Measurements from ENCODE around the gene TMEM200C.

DNA sequence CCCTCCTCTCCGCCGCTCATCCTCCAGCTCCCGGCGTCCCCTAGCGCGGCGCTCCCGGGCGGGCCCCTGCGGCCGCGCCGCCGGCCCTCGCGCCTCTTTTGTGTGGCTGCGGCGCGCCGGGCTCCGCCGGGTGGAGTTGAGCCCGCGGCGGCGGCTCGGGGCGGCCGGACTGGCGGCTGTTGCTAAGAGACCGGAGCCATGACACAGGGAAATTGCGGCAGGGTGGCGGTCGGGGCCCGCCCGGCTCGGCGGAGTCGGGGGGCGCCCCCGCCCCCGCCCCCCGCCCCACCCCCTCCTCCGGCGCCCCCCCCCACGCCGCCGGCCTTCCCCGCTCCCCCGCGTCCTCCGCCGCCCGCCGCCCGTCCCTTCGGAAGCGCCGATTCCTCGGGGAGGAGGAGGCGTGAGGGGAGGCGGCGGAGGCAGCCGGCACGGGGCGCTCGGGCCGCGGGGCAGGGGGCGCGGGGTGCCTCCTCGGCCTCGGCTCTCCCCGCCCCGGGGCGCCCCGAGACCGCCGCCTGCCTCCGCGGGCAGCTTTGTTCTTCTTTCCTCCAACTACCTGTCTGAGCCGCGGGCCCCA is at the start of gene TMEM200C:
- TF ChIP-seq, protein P1, sequence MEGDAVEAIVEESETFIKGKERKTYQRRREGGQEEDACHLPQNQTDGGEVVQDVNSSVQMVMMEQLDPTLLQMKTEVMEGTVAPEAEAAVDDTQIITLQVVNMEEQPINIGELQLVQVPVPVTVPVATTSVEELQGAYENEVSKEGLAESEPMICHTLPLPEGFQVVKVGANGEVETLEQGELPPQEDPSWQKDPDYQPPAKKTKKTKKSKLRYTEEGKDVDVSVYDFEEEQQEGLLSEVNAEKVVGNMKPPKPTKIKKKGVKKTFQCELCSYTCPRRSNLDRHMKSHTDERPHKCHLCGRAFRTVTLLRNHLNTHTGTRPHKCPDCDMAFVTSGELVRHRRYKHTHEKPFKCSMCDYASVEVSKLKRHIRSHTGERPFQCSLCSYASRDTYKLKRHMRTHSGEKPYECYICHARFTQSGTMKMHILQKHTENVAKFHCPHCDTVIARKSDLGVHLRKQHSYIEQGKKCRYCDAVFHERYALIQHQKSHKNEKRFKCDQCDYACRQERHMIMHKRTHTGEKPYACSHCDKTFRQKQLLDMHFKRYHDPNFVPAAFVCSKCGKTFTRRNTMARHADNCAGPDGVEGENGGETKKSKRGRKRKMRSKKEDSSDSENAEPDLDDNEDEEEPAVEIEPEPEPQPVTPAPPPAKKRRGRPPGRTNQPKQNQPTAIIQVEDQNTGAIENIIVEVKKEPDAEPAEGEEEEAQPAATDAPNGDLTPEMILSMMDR (tag by site-specific recombination; IDR thresholded peaks at IDR 0.05) = no peak
- TF ChIP-seq, protein P2, sequence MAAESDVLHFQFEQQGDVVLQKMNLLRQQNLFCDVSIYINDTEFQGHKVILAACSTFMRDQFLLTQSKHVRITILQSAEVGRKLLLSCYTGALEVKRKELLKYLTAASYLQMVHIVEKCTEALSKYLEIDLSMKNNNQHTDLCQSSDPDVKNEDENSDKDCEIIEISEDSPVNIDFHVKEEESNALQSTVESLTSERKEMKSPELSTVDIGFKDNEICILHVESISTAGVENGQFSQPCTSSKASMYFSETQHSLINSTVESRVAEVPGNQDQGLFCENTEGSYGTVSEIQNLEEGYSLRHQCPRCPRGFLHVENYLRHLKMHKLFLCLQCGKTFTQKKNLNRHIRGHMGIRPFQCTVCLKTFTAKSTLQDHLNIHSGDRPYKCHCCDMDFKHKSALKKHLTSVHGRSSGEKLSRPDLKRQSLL (tag by site-specific recombination; IDR thresholded peaks at IDR 0.05) = no peak
- TF ChIP-seq ZBTB1 (tag by site-specific recombination; IDR thresholded peaks at IDR 0.05) (no peak), ZNF544 (tag by site-specific recombination; IDR thresholded peaks at IDR 0.05) (no peak), ZNF24 (tag by site-specific recombination; IDR thresholded peaks at IDR 0.05) (no peak), RBAK (tag by site-specific recombination; IDR thresholded peaks at IDR 0.05) (no peak), ZNF837 (tag by site-specific recombination; IDR thresholded peaks at IDR 0.05) (no peak), ZNF350 (tag by site-specific recombination; IDR thresholded peaks at IDR 0.05) (no peak), ZNF335 (tag by site-specific recombination; conservative IDR thresholded peaks at IDR 0.05) (no peak), ZNF341 (tag by site-specific recombination; IDR thresholded peaks at IDR 0.05; ENCODE audit: low read depth) (no peak), HOXA7 (CRISPR knock-in tag; IDR thresholded peaks at IDR 0.05; ENCODE audit: borderline replicate concordance) (no peak)
- TF ChIP-seq, protein P3, sequence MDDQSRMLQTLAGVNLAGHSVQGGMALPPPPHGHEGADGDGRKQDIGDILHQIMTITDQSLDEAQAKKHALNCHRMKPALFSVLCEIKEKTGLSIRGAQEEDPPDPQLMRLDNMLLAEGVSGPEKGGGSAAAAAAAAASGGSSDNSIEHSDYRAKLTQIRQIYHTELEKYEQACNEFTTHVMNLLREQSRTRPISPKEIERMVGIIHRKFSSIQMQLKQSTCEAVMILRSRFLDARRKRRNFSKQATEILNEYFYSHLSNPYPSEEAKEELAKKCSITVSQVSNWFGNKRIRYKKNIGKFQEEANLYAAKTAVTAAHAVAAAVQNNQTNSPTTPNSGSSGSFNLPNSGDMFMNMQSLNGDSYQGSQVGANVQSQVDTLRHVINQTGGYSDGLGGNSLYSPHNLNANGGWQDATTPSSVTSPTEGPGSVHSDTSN (CRISPR knock-in tag; IDR thresholded peaks at IDR 0.05) = no peak
- TF ChIP-seq, protein P4, sequence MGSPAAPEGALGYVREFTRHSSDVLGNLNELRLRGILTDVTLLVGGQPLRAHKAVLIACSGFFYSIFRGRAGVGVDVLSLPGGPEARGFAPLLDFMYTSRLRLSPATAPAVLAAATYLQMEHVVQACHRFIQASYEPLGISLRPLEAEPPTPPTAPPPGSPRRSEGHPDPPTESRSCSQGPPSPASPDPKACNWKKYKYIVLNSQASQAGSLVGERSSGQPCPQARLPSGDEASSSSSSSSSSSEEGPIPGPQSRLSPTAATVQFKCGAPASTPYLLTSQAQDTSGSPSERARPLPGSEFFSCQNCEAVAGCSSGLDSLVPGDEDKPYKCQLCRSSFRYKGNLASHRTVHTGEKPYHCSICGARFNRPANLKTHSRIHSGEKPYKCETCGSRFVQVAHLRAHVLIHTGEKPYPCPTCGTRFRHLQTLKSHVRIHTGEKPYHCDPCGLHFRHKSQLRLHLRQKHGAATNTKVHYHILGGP (tag by site-specific recombination; IDR thresholded peaks at IDR 0.05) = no peak
- TF ChIP-seq, protein P5, sequence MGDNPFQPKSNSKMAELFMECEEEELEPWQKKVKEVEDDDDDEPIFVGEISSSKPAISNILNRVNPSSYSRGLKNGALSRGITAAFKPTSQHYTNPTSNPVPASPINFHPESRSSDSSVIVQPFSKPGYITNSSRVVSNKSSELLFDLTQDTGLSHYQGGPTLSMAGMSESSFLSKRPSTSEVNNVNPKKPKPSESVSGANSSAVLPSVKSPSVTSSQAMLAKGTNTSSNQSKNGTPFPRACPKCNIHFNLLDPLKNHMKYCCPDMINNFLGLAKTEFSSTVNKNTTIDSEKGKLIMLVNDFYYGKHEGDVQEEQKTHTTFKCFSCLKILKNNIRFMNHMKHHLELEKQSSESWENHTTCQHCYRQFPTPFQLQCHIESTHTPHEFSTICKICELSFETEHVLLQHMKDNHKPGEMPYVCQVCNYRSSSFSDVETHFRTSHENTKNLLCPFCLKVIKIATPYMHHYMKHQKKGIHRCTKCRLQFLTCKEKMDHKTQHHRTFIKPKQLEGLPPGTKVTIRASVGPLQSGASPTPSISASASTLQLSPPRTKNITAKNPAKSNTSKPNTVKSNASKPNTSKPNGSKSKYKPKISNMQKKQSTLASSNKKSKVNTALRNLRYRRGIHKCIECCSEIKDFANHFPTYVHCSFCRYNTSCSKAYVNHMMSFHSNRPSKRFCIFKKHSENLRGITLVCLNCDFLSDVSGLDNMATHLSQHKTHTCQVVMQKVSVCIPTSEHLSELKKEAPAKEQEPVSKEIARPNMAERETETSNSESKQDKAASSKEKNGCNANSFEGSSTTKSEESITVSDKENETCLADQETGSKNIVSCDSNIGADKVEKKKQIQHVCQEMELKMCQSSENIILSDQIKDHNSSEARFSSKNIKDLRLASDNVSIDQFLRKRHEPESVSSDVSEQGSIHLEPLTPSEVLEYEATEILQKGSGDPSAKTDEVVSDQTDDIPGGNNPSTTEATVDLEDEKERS (tag by site-specific recombination; IDR thresholded peaks at IDR 0.05) = no peak

Data from HEK293 (cell line).